HepG2 (cell line): ENCODE measurements around the gene IGF2. TPM values are rescaled to one million over a fixed set of nuclear protein-coding genes. Genes with fewer than 3 reads are reported as not detected.

Experiments used
- GABPB1 ChIP-seq: IDR thresholded peaks from 2 replicates; pipeline ENCODE4 v1.6.1; 2016; ENCODE audit warnings: mild to moderate bottlenecking, missing genetic modification reagents, moderate library complexity, missing compliant biosample characterization
- GATA4 ChIP-seq: sonication (generic); IDR thresholded peaks from 2 replicates; pipeline ENCODE4 v1.6.1; 2016; ENCODE audit warnings: antibody characterized with exemption, low read depth, borderline replicate concordance
- MIER2 ChIP-seq: IDR thresholded peaks from 2 replicates; pipeline ENCODE4 v1.6.1; 2016; ENCODE audit warnings: missing biosample characterization, missing genetic modification reagents
- SCMH1 ChIP-seq: sonication (generic); formaldehyde crosslinking; IDR thresholded peaks from 2 replicates; pipeline ENCODE4 v1.9.0; 2021; ENCODE audit warnings: missing genetic modification reagents, mild to moderate bottlenecking, borderline replicate concordance
- SRSF4 ChIP-seq: fragments of 200-400 bp; formaldehyde crosslinking; IDR thresholded peaks from one replicate; pipeline ENCODE4 v1.6.1; 2018; ENCODE audit warnings: mild to moderate bottlenecking, low read depth, low read length, moderate library complexity; ENCODE audit not compliant: poor library complexity, severe bottlenecking
- YY1 ChIP-seq: IDR thresholded peaks from 2 replicates; pipeline ENCODE4 v1.6.1; 2011; ENCODE audit warnings: low read length, low read depth, moderate library complexity, mild to moderate bottlenecking; ENCODE audit not compliant: insufficient read depth, insufficient replicate concordance
- ZC3H4 ChIP-seq: sonication (generic); formaldehyde crosslinking; IDR thresholded peaks from 2 replicates; pipeline ENCODE4 v1.4.0; 2020; ENCODE audit warnings: missing genetic modification reagents, borderline replicate concordance
- ZFY ChIP-seq: sonication (generic); formaldehyde crosslinking; IDR thresholded peaks from 2 replicates; pipeline ENCODE4 v1.4.0; 2020; ENCODE audit warnings: missing genetic modification reagents
- ZMYM4 ChIP-seq: sonication (generic); formaldehyde crosslinking; IDR thresholded peaks from 2 replicates; pipeline ENCODE4 v1.8.1; 2023; ENCODE audit warnings: mild to moderate bottlenecking, missing genetic modification reagents
- ZNF225 ChIP-seq: sonication (generic); formaldehyde crosslinking; IDR thresholded peaks from 2 replicates; pipeline ENCODE4 v1.4.0; 2020; ENCODE audit warnings: mild to moderate bottlenecking, missing genetic modification reagents
- ZNF383 ChIP-seq: sonication (generic); formaldehyde crosslinking; IDR thresholded peaks from 2 replicates; pipeline ENCODE4 v1.4.0; 2020; ENCODE audit warnings: missing genetic modification reagents, mild to moderate bottlenecking, borderline replicate concordance
- ZNF556 ChIP-seq: sonication (generic); formaldehyde crosslinking; IDR thresholded peaks from 2 replicates; pipeline ENCODE4 v1.4.0; 2020; ENCODE audit warnings: mild to moderate bottlenecking, missing genetic modification reagents, borderline replicate concordance
- ZNF773 ChIP-seq: sonication (generic); formaldehyde crosslinking; IDR thresholded peaks from 2 replicates; pipeline ENCODE4 v1.4.0; 2020; ENCODE audit warnings: missing genetic modification reagents, borderline replicate concordance
- ZNF841 ChIP-seq: sonication (generic); formaldehyde crosslinking; IDR thresholded peaks from 2 replicates; pipeline ENCODE4 v1.8.1; 2023; ENCODE audit warnings: missing genetic modification reagents, borderline replicate concordance
- ZSCAN12 ChIP-seq: sonication (generic); formaldehyde crosslinking; IDR thresholded peaks from 2 replicates; pipeline ENCODE4 v1.9.0; 2021; ENCODE audit warnings: mild to moderate bottlenecking, missing genetic modification reagents
- polyA plus RNA-seq, 8 experiments: library from polyadenylated mRNA; depleted of rRNA in 3 of 8; stranded (reverse) in 7 of 8; unstranded in 1 of 8; fragments of >200 nt; fragmentation: Illumina TruSeq in 4 of 8; extraction: Trizol in 4 of 8; gene quantifications; 2 replicates each; pipeline versions ENCODE4 v1.2.1 to v1.2.3, GENCODE V29; 2011 to 2016; ENCODE audit warnings: low read depth in 4 of 8, missing spikeins in 1 of 8, mixed read lengths in 1 of 8; ENCODE audit not compliant: insufficient read depth in 1 of 8
- total RNA-seq, 5 experiments: library from RNA; depleted of rRNA; stranded (reverse); fragments of >200 nt; fragmentation: Illumina TruSeq; extraction: Trizol; gene quantifications; 2 replicates each; pipeline ENCODE4 v1.2.3, GENCODE V29; 2016; ENCODE audit warnings: low read depth in 1 of 5
- TF ChIP-seq, protein P1 (sequence below): sonication (generic); formaldehyde crosslinking; IDR thresholded peaks from 2 replicates; pipeline ENCODE4 v1.4.0; 2020; ENCODE audit warnings: missing genetic modification reagents
- TF ChIP-seq, protein P2 (sequence below): IDR thresholded peaks from 2 replicates; pipeline ENCODE4 v1.4.0; 2020; ENCODE audit warnings: mild to moderate bottlenecking, missing genetic modification reagents
- TF ChIP-seq, protein P3 (sequence below): sonication (generic); formaldehyde crosslinking; IDR thresholded peaks from 2 replicates; pipeline ENCODE4 v1.8.1; 2023; ENCODE audit warnings: mild to moderate bottlenecking, missing genetic modification reagents
- TF ChIP-seq, protein P4 (sequence below): sonication (generic); formaldehyde crosslinking; IDR thresholded peaks from 2 replicates; pipeline ENCODE4 v1.5.0; 2020; ENCODE audit warnings: missing genetic modification reagents, mild to moderate bottlenecking, borderline replicate concordance
- TF ChIP-seq, protein P5 (sequence below): sonication (generic); formaldehyde crosslinking; IDR thresholded peaks from 2 replicates; pipeline ENCODE4 v1.5.0; 2020; ENCODE audit warnings: missing genetic modification reagents

The IGF2 gene
- total and polyA plus RNA-seq, 2 of the 13 experiments (the other 11 are each of a cell fraction or from before 2014, with no cell fraction given), result 79.1 to 254 TPM

DNA sequence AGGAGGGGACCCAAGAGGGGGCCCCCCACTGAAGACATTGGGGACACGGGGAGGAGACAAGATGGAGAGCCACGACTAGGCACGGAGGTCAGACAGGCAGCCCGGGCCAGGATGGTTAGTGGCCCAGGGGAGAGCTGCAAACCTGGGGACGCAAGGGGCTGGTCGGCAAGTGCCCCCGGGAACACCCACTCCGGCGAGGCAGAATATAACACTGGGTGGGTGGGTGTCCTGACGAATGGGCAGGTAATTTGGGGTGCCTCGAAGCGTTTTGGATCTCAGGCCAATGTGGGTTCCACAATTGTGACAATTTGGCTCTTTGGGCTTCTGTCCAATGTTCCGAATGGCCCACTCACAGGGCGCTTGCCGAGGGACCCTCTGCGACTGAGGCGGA, 9.9 kb downstream of the IGF2 start (continued):
- 0 out of 2 replicates have a peak, but pooled peaks have one; percentile 9 for TF ChIP-seq ZNF556
- TF ChIP-seq ZNF383 (CRISPR knock-in tag), result no peak
- no peak for TF ChIP-seq SCMH1
- TF ChIP-seq ZNF841, result no peak; the same call in 1 of the 2 replicates
- TF ChIP-seq ZC3H4 (CRISPR knock-in tag), result 0 out of 2 replicates have a peak, but pooled peaks have one; percentile 31
- peak; percentile 75 for TF ChIP-seq SRSF4
- TF ChIP-seq ZNF773 (CRISPR knock-in tag), result peak; percentile 68; the same call in 1 of the 2 replicates
- no peak for TF ChIP-seq MIER2 (CRISPR knock-in tag)
- TF ChIP-seq, protein P1, sequence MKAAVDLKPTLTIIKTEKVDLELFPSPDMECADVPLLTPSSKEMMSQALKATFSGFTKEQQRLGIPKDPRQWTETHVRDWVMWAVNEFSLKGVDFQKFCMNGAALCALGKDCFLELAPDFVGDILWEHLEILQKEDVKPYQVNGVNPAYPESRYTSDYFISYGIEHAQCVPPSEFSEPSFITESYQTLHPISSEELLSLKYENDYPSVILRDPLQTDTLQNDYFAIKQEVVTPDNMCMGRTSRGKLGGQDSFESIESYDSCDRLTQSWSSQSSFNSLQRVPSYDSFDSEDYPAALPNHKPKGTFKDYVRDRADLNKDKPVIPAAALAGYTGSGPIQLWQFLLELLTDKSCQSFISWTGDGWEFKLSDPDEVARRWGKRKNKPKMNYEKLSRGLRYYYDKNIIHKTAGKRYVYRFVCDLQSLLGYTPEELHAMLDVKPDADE (CRISPR knock-in tag), result peak; percentile 91
- TF ChIP-seq, protein P2, sequence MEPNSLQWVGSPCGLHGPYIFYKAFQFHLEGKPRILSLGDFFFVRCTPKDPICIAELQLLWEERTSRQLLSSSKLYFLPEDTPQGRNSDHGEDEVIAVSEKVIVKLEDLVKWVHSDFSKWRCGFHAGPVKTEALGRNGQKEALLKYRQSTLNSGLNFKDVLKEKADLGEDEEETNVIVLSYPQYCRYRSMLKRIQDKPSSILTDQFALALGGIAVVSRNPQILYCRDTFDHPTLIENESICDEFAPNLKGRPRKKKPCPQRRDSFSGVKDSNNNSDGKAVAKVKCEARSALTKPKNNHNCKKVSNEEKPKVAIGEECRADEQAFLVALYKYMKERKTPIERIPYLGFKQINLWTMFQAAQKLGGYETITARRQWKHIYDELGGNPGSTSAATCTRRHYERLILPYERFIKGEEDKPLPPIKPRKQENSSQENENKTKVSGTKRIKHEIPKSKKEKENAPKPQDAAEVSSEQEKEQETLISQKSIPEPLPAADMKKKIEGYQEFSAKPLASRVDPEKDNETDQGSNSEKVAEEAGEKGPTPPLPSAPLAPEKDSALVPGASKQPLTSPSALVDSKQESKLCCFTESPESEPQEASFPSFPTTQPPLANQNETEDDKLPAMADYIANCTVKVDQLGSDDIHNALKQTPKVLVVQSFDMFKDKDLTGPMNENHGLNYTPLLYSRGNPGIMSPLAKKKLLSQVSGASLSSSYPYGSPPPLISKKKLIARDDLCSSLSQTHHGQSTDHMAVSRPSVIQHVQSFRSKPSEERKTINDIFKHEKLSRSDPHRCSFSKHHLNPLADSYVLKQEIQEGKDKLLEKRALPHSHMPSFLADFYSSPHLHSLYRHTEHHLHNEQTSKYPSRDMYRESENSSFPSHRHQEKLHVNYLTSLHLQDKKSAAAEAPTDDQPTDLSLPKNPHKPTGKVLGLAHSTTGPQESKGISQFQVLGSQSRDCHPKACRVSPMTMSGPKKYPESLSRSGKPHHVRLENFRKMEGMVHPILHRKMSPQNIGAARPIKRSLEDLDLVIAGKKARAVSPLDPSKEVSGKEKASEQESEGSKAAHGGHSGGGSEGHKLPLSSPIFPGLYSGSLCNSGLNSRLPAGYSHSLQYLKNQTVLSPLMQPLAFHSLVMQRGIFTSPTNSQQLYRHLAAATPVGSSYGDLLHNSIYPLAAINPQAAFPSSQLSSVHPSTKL (CRISPR knock-in tag), result peak; percentile 2; the same call in 1 of the 2 replicates
- TF ChIP-seq, protein P3, sequence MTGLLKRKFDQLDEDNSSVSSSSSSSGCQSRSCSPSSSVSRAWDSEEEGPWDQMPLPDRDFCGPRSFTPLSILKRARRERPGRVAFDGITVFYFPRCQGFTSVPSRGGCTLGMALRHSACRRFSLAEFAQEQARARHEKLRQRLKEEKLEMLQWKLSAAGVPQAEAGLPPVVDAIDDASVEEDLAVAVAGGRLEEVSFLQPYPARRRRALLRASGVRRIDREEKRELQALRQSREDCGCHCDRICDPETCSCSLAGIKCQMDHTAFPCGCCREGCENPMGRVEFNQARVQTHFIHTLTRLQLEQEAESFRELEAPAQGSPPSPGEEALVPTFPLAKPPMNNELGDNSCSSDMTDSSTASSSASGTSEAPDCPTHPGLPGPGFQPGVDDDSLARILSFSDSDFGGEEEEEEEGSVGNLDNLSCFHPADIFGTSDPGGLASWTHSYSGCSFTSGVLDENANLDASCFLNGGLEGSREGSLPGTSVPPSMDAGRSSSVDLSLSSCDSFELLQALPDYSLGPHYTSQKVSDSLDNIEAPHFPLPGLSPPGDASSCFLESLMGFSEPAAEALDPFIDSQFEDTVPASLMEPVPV (CRISPR knock-in tag), result no peak
- no peak for TF ChIP-seq ZMYM4 (CRISPR knock-in tag)
- TF ChIP-seq GABPB1 (CRISPR knock-in tag), result 0 out of 2 replicates have a peak, but pooled peaks have one; percentile 1
- 0 out of 2 replicates have a peak, but pooled peaks have one; percentile 10 for TF ChIP-seq ZSCAN12
- 0 out of 2 replicates have a peak, but pooled peaks have one; percentile 23 for TF ChIP-seq ZFY (CRISPR knock-in tag)
- peak; percentile 27 for TF ChIP-seq YY1
- TF ChIP-seq, protein P4, sequence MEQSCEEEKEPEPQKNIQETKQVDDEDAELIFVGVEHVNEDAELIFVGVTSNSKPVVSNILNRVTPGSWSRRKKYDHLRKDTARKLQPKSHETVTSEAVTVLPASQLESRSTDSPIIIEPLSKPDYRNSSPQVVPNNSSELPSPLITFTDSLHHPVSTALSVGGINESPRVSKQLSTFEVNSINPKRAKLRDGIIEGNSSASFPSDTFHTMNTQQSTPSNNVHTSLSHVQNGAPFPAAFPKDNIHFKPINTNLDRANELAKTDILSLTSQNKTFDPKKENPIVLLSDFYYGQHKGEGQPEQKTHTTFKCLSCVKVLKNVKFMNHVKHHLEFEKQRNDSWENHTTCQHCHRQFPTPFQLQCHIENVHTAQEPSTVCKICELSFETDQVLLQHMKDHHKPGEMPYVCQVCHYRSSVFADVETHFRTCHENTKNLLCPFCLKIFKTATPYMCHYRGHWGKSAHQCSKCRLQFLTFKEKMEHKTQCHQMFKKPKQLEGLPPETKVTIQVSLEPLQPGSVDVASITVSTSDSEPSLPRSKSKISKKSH, result peak; percentile 39; the same call in 1 of the 2 replicates
- TF ChIP-seq, protein P5, sequence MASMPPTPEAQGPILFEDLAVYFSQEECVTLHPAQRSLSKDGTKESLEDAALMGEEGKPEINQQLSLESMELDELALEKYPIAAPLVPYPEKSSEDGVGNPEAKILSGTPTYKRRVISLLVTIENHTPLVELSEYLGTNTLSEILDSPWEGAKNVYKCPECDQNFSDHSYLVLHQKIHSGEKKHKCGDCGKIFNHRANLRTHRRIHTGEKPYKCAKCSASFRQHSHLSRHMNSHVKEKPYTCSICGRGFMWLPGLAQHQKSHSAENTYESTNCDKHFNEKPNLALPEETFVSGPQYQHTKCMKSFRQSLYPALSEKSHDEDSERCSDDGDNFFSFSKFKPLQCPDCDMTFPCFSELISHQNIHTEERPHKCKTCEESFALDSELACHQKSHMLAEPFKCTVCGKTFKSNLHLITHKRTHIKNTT, result 0 out of 2 replicates have a peak, but pooled peaks have one; percentile 46
- TF ChIP-seq GATA4, result no peak
- TF ChIP-seq ZNF225 (CRISPR knock-in tag), result no peak
